IMR-90 (cell line): ENCODE measurements around the gene SIRT7.
A peak's percentile ranks its signal among the peaks of the same experiment; 100 is the strongest.

Experiments used
- CEBPB ChIP-seq: IDR thresholded peaks from 2 replicates; pipeline ENCODE4 v1.6.1; 2012; ENCODE audit warnings: low read depth, low read length, improper control_type of control experiment
- CTCF ChIP-seq: conservative IDR thresholded peaks from 2 replicates; pipeline ENCODE4 v1.5.1; 2012; ENCODE audit warnings: mild to moderate bottlenecking, low read depth, low read length, improper control_type of control experiment
- ELK1 ChIP-seq: fragments of 150-350 bp; IDR thresholded peaks from 2 replicates; pipeline ENCODE4 v1.6.1; 2016; ENCODE audit warnings: low read depth, mild to moderate bottlenecking, low read length, moderate library complexity, borderline replicate concordance
- FOS ChIP-seq: fragments of 150-350 bp; IDR thresholded peaks from 2 replicates; pipeline ENCODE4 v1.6.1; 2016; ENCODE audit warnings: low read depth, low read length
- MAZ ChIP-seq: IDR thresholded peaks from 2 replicates; pipeline ENCODE4 v1.6.1; 2012; ENCODE audit warnings: low read depth, mild to moderate bottlenecking, low read length, improper control_type of control experiment, moderate library complexity, borderline replicate concordance
- MXI1 ChIP-seq: IDR thresholded peaks from 2 replicates; pipeline ENCODE4 v1.6.1; 2012; ENCODE audit warnings: low read depth, mild to moderate bottlenecking, low read length, moderate library complexity, borderline replicate concordance
- NFE2L2 ChIP-seq: fragments of 150-350 bp; IDR thresholded peaks from 2 replicates; pipeline ENCODE4 v1.6.1; 2016; ENCODE audit warnings: low read depth, mild to moderate bottlenecking, low read length
- POLR2A ChIP-seq: IDR thresholded peaks from 2 replicates; pipeline ENCODE4 v1.6.1; 2012; ENCODE audit warnings: mild to moderate bottlenecking, low read depth, low read length
- RAD21 ChIP-seq: IDR thresholded peaks from 2 replicates; pipeline ENCODE4 v1.6.1; 2012; ENCODE audit warnings: low read length, improper control_type of control experiment
- RCOR1 ChIP-seq: IDR thresholded peaks from 2 replicates; pipeline ENCODE4 v1.6.1; 2012; ENCODE audit warnings: mild to moderate bottlenecking, low read length, improper control_type of control experiment; ENCODE audit not compliant: insufficient replicate concordance
- SMC3 ChIP-seq: fragments of 150-350 bp; IDR thresholded peaks from 2 replicates; pipeline ENCODE4 v1.6.1; 2016; ENCODE audit warnings: low read depth, mild to moderate bottlenecking, antibody characterized with exemption, low read length, moderate library complexity
- USF2 ChIP-seq: fragments of 150-350 bp; IDR thresholded peaks from 2 replicates; pipeline ENCODE4 v1.6.1; 2017; ENCODE audit warnings: mild to moderate bottlenecking, antibody characterized with exemption, low read length, low read depth

- TF ChIP-seq FOS (no peak), RAD21 (no peak), CEBPB (no peak), MAZ (no peak), CTCF (no peak), ELK1 (no peak), SMC3 (no peak), POLR2A (peak; percentile 40), USF2 (no peak), RCOR1 (no peak), NFE2L2 (no peak), MXI1 (no peak)
Measured at GRCh38 chr17:81867991-81868673, 49.8 kb downstream of the SIRT7 start.
